Endothelial cell of umbilical vein (primary cell): ENCODE results near the gene SCYL1.

Experiments used
- POLR2A ChIP-seq: IDR thresholded peaks from 2 replicates; pipeline ENCODE4 v1.6.1; 2012; ENCODE audit warnings: low read depth, mild to moderate bottlenecking, control low read depth, low read length
- TF ChIP-seq, protein P1 (sequence below), 2 donors: IDR thresholded peaks; 1 replicate in 1 of 2; 2 replicates in 1 of 2; pipeline ENCODE4 v1.5.1; 2011; ENCODE audit warnings: low read length in 2 of 2, mild to moderate bottlenecking in 2 of 2, moderate library complexity in 2 of 2, control low read depth in 1 of 2, inconsistent platforms in 1 of 2, low read depth in 1 of 2; ENCODE audit not compliant: insufficient read depth in 1 of 2; ENCODE audit errors: extremely low read depth in 1 of 2

DNA sequence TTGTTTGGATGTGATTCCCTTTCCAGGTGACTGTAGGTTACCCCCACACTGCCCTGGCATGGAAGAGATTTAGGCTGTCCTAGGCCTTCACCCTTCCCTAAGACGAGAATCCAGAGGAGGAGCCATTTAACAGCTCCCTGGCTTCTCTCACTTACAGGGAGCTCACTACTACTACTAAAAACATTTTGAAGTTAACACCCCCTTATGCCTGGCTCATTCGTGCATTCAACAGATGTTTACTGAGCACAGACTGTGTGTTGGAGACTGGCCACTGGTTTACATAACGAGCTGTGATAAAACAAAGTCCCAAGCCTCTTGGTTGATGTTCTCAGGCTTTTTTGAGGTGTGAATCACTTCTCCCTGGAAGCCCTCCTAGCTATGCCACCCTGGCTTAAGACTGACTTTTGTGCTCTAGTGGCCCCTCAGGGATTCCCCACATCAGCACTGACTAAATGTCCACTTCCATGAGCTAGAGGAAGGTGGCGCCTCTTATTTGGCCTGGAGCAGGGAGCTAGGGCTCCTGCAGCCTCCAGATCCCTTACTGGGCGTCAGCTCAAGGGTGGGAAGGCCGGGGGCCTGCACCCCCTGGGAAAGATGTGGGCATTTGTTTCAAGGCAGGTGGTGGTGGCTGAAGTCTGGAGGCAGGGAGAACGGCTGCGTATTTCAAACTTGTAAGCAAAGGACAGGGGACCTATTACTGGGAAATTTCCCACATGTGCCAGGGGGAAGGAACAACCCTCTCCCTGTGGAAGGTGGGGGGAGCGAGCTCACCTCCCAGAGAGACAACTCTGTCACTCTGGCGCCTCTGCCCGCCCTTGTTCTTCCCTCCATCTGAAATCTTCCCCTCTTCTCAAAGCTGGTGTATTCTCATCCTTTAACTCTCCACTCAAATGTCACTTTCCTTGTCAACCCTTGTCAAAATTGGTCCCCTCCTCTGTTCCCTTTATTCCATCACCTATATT, 45.4 kb upstream of the SCYL1 start:
- TF ChIP-seq, protein P1, sequence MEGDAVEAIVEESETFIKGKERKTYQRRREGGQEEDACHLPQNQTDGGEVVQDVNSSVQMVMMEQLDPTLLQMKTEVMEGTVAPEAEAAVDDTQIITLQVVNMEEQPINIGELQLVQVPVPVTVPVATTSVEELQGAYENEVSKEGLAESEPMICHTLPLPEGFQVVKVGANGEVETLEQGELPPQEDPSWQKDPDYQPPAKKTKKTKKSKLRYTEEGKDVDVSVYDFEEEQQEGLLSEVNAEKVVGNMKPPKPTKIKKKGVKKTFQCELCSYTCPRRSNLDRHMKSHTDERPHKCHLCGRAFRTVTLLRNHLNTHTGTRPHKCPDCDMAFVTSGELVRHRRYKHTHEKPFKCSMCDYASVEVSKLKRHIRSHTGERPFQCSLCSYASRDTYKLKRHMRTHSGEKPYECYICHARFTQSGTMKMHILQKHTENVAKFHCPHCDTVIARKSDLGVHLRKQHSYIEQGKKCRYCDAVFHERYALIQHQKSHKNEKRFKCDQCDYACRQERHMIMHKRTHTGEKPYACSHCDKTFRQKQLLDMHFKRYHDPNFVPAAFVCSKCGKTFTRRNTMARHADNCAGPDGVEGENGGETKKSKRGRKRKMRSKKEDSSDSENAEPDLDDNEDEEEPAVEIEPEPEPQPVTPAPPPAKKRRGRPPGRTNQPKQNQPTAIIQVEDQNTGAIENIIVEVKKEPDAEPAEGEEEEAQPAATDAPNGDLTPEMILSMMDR (IDR thresholded peaks at IDR 0.05; ENCODE audit: extremely low read depth in 1 of 2, insufficient read depth in 1 of 2, low read depth in 1 of 2, low read length in 2 of 2), result peak; percentile 26 to 46
- TF ChIP-seq POLR2A, result no peak
